Liver (tissue), 9 donors: ENCODE data around the gene NOL4L. TPM values are rescaled to one million over a fixed set of nuclear protein-coding genes. Genes with fewer than 3 reads are reported as not detected.

Experiments
- DNase-seq: peaks from one replicate; pipeline ENCODE4 v3.0.0-alpha.2; 2017; ENCODE audit warnings: low spot score
- H3K27ac ChIP-seq, 2 donors: one replicate each; pipeline ENCODE4 v1.7.0; 2013; ENCODE audit warnings: inconsistent platforms in 2 of 2, low read length in 2 of 2, control low read depth in 1 of 2, low read depth in 1 of 2, mild to moderate bottlenecking in 1 of 2
- H3K27me3 ChIP-seq, 4 donors: one replicate each; pipeline versions ENCODE4 v1.6.1 to v1.7.0; 2013; ENCODE audit warnings: low read length in 3 of 4, inconsistent platforms in 1 of 4, mild to moderate bottlenecking in 1 of 4, moderate library complexity in 1 of 4; ENCODE audit not compliant: control insufficient read depth in 4 of 4, insufficient read depth in 4 of 4
- H3K36me3 ChIP-seq, 4 donors: one replicate each; pipeline versions ENCODE4 v1.6.1 to v1.7.0; 2013; ENCODE audit warnings: low read length in 3 of 4, mild to moderate bottlenecking in 3 of 4, low read depth in 1 of 4, moderate library complexity in 1 of 4; ENCODE audit not compliant: control insufficient read depth in 4 of 4, insufficient read depth in 3 of 4
- H3K4me1 ChIP-seq, 4 donors: one replicate each; pipeline versions ENCODE4 v1.6.1 to v1.7.0; 2013; ENCODE audit warnings: low read length in 3 of 4, mild to moderate bottlenecking in 3 of 4, moderate library complexity in 1 of 4; ENCODE audit not compliant: control insufficient read depth in 4 of 4, insufficient read depth in 4 of 4
- H3K4me3 ChIP-seq, 3 donors: one replicate each; pipeline versions ENCODE4 v1.6.1 to v1.7.0; 2013; ENCODE audit warnings: low read length in 3 of 3, control low read depth in 1 of 3, low read depth in 1 of 3, mild to moderate bottlenecking in 1 of 3
- H3K9ac ChIP-seq, 2 donors: one replicate each; pipeline ENCODE4 v1.7.0; 2013; ENCODE audit warnings: low read length in 2 of 2, mild to moderate bottlenecking in 2 of 2, moderate library complexity in 2 of 2, control low read depth in 1 of 2, low read depth in 1 of 2
- H3K9me3 ChIP-seq, 4 donors: one replicate each; pipeline versions ENCODE4 v1.6.1 to v1.7.0; 2013; ENCODE audit warnings: low read length in 3 of 4; ENCODE audit not compliant: control insufficient read depth in 4 of 4
- CTCF ChIP-seq: fragments of 150-350 bp; IDR thresholded peaks from 2 replicates; pipeline ENCODE4 v1.5.1; 2017; ENCODE audit warnings: improper control_type of control experiment, low read depth, low read length; ENCODE audit not compliant: missing input control
- EGR1 ChIP-seq, 2 donors: IDR thresholded peaks; 2 replicates each; pipeline ENCODE4 v1.6.1; 2016 to 2018; ENCODE audit warnings: antibody characterized with exemption in 2 of 2, low read depth in 2 of 2
- FOXA1 ChIP-seq: IDR thresholded peaks from 2 replicates; pipeline ENCODE4 v1.6.1; 2016; ENCODE audit warnings: antibody characterized with exemption
- FOXA2 ChIP-seq: IDR thresholded peaks from 2 replicates; pipeline ENCODE4 v1.6.1; 2016; ENCODE audit warnings: antibody characterized with exemption
- GABPA ChIP-seq, 2 donors: IDR thresholded peaks in 1 of 2; conservative IDR thresholded peaks in 1 of 2; 2 replicates each; pipeline ENCODE4 v1.6.1; 2016; ENCODE audit warnings: antibody characterized with exemption in 2 of 2, mild to moderate bottlenecking in 1 of 2, moderate library complexity in 1 of 2
- HNF4A ChIP-seq, 2 donors: conservative IDR thresholded peaks; 2 replicates each; pipeline ENCODE4 v1.6.1; 2016; ENCODE audit warnings: antibody characterized with exemption in 2 of 2, mild to moderate bottlenecking in 2 of 2
- HNF4G ChIP-seq: IDR thresholded peaks from 2 replicates; pipeline ENCODE4 v1.6.1; 2016; ENCODE audit warnings: antibody characterized with exemption
- JUND ChIP-seq, 2 donors: IDR thresholded peaks; 2 replicates each; pipeline ENCODE4 v1.6.1; 2016; ENCODE audit warnings: antibody characterized with exemption in 2 of 2
- NR2F2 ChIP-seq: IDR thresholded peaks from 2 replicates; pipeline ENCODE4 v1.6.1; 2016; ENCODE audit warnings: antibody characterized with exemption
- RAD21 ChIP-seq, 2 donors: IDR thresholded peaks; 2 replicates each; pipeline ENCODE4 v1.6.1; 2016; ENCODE audit warnings: antibody characterized with exemption in 2 of 2, mild to moderate bottlenecking in 2 of 2
- RXRA ChIP-seq, 2 donors: IDR thresholded peaks; 2 replicates each; pipeline ENCODE4 v1.6.1; 2017 to 2018; ENCODE audit warnings: antibody characterized with exemption in 2 of 2, mild to moderate bottlenecking in 1 of 2
- SP1 ChIP-seq: IDR thresholded peaks from 2 replicates; pipeline ENCODE4 v1.6.1; 2018; ENCODE audit warnings: antibody characterized with exemption, mild to moderate bottlenecking
- TAF1 ChIP-seq: conservative IDR thresholded peaks from 2 replicates; pipeline ENCODE4 v1.6.1; 2016; ENCODE audit warnings: antibody characterized with exemption, mild to moderate bottlenecking
- YY1 ChIP-seq: IDR thresholded peaks from 2 replicates; pipeline ENCODE4 v1.6.1; 2016; ENCODE audit warnings: antibody characterized with exemption, mild to moderate bottlenecking
- WGBS: extraction: QIAGEN DNeasy Blood & Tissue Kit; methylation state at CpG from one replicate; pipeline ENCODE4 v1.1.7; 2013; 5-methylcytosine and 5-hydroxymethylcytosine counted together
- polyA plus RNA-seq, 2 donors: library from polyadenylated mRNA; stranded (reverse) in 1 of 2; unstranded in 1 of 2; fragments of 200-250 nt in 1 of 2; fragments of >200 nt in 1 of 2; fragmentation: Nextera tagmentation in 1 of 2; extraction: Ambion mirVana in 1 of 2; gene quantifications; one replicate each; pipeline versions ENCODE4 v1.2.1 to v1.2.3, GENCODE V29; 2013 to 2015
- total RNA-seq, 2 donors: library from RNA; depleted of rRNA; stranded (reverse); fragments of >200 nt; gene quantifications; one replicate each; pipeline ENCODE4 v1.2.3, GENCODE V29; 2014
- TF ChIP-seq, protein P1 (sequence below): IDR thresholded peaks from 2 replicates; pipeline ENCODE4 v1.6.1; 2016; ENCODE audit warnings: antibody characterized with exemption
- TF ChIP-seq, protein P2 (sequence below): IDR thresholded peaks from 2 replicates; pipeline ENCODE4 v1.6.1; 2016; ENCODE audit warnings: antibody characterized with exemption
- TF ChIP-seq, protein P3 (sequence below): IDR thresholded peaks from 2 replicates; pipeline ENCODE4 v1.6.1; 2016; ENCODE audit warnings: antibody characterized with exemption, mild to moderate bottlenecking
- TF ChIP-seq, protein P4 (sequence below): IDR thresholded peaks from 2 replicates; pipeline ENCODE4 v1.6.1; 2016; ENCODE audit warnings: antibody characterized with exemption
- donor health status: healthy.
- donor health status: healthy.
- donor health status: healthy.
- donor health status: healthy.
- donor health status: healthy.

The NOL4L gene
- total and polyA plus RNA-seq, 4 donors = 2.2 to 6.8 (median 4.3) TPM

DNA sequence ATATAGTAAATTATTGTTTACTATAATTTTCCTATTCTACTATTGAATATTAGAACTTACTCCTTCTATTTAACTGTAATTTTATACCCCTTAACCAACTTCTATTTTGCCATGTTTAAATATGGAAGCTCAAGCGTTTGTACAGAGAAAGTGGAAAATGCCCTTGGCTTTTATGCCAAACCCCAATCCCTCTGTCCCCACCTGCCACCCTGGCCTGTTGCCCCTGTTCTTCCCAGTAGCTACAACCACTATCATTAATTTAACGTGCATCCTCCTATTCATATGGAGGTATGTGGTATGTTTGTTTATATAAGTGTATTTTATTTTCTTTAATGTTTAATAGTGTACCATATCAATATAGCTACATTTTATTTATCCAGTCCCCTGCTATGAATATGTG lies 168.9 kb downstream of the NOL4L start (continued):
- TF ChIP-seq, protein P1, sequence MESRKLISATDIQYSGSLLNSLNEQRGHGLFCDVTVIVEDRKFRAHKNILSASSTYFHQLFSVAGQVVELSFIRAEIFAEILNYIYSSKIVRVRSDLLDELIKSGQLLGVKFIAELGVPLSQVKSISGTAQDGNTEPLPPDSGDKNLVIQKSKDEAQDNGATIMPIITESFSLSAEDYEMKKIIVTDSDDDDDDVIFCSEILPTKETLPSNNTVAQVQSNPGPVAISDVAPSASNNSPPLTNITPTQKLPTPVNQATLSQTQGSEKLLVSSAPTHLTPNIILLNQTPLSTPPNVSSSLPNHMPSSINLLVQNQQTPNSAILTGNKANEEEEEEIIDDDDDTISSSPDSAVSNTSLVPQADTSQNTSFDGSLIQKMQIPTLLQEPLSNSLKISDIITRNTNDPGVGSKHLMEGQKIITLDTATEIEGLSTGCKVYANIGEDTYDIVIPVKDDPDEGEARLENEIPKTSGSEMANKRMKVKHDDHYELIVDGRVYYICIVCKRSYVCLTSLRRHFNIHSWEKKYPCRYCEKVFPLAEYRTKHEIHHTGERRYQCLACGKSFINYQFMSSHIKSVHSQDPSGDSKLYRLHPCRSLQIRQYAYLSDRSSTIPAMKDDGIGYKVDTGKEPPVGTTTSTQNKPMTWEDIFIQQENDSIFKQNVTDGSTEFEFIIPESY = no peak
- TF ChIP-seq RXRA (IDR thresholded peaks at IDR 0.05) = no peak
- TF ChIP-seq SP1 = no peak
- TF ChIP-seq RAD21 (IDR thresholded peaks at IDR 0.05) = no peak
- no peak for TF ChIP-seq GABPA (IDR thresholded peaks at IDR 0.05 in 1 of 2, conservative IDR thresholded peaks at IDR 0.05 in 1 of 2)

- no peaks in the 10 kb centered on the region for H3K9me3 ChIP-seq
- peaks cover 0 to 2% (median under 1%) of the 10 kb centered on the region in 4 donors for H3K4me1 ChIP-seq
- H3K9ac ChIP-seq = no peak overlapping the region
- WGBS = 69% methylated on average over 2 of the region's 2 CpGs
- H3K4me3 ChIP-seq = no peak overlapping the region
- no peaks in the 10 kb centered on the region for H3K27me3 ChIP-seq
- TF ChIP-seq SP1 = no peak
- no peak for TF ChIP-seq HNF4G
- no peak for TF ChIP-seq NR2F2
- TF ChIP-seq YY1 = no peak
- TF ChIP-seq EGR1 (IDR thresholded peaks at IDR 0.05; ENCODE audit: low read depth in 2 of 2) = no peak
- TF ChIP-seq GABPA (IDR thresholded peaks at IDR 0.05 in 1 of 2, conservative IDR thresholded peaks at IDR 0.05 in 1 of 2) = no peak
- no peak for TF ChIP-seq FOXA1
- TF ChIP-seq JUND (IDR thresholded peaks at IDR 0.05) = no peak
- TF ChIP-seq, protein P2, sequence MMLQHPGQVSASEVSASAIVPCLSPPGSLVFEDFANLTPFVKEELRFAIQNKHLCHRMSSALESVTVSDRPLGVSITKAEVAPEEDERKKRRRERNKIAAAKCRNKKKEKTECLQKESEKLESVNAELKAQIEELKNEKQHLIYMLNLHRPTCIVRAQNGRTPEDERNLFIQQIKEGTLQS = no peak
- no peak for TF ChIP-seq RXRA (IDR thresholded peaks at IDR 0.05)
- TF ChIP-seq TAF1 = no peak
- TF ChIP-seq RAD21 (IDR thresholded peaks at IDR 0.05) = no peak
- TF ChIP-seq, protein P3, sequence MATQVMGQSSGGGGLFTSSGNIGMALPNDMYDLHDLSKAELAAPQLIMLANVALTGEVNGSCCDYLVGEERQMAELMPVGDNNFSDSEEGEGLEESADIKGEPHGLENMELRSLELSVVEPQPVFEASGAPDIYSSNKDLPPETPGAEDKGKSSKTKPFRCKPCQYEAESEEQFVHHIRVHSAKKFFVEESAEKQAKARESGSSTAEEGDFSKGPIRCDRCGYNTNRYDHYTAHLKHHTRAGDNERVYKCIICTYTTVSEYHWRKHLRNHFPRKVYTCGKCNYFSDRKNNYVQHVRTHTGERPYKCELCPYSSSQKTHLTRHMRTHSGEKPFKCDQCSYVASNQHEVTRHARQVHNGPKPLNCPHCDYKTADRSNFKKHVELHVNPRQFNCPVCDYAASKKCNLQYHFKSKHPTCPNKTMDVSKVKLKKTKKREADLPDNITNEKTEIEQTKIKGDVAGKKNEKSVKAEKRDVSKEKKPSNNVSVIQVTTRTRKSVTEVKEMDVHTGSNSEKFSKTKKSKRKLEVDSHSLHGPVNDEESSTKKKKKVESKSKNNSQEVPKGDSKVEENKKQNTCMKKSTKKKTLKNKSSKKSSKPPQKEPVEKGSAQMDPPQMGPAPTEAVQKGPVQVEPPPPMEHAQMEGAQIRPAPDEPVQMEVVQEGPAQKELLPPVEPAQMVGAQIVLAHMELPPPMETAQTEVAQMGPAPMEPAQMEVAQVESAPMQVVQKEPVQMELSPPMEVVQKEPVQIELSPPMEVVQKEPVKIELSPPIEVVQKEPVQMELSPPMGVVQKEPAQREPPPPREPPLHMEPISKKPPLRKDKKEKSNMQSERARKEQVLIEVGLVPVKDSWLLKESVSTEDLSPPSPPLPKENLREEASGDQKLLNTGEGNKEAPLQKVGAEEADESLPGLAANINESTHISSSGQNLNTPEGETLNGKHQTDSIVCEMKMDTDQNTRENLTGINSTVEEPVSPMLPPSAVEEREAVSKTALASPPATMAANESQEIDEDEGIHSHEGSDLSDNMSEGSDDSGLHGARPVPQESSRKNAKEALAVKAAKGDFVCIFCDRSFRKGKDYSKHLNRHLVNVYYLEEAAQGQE = no peak
- TF ChIP-seq HNF4A (conservative IDR thresholded peaks at IDR 0.05) = no peak
- TF ChIP-seq, protein P4, sequence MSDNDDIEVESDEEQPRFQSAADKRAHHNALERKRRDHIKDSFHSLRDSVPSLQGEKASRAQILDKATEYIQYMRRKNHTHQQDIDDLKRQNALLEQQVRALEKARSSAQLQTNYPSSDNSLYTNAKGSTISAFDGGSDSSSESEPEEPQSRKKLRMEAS = no peak
- TF ChIP-seq FOXA2 = no peak
- TF ChIP-seq, protein P1 = no peak
- no peak for TF ChIP-seq CTCF
- no peak overlapping the region for H3K27ac ChIP-seq
- peaks cover 0 to 3% (median 0%) of the 10 kb centered on the region in 4 donors for H3K36me3 ChIP-seq
- no peak for DNase-seq
Measured at GRCh38 chr20:32415494-32415893, 169.6 kb downstream of the NOL4L start.
